Spleen (tissue), 11 donors: Measurements from ENCODE around the gene RDH12. TPM values are rescaled to one million over a fixed set of nuclear protein-coding genes. Genes with fewer than 3 reads are reported as not detected.

Experiments
- DNase-seq: peaks from one replicate; pipeline ENCODE4 v3.0.0-alpha.2; 2020
- H3K27ac ChIP-seq, 8 donors: fragments of 200-600 bp; sonication (generic) in 7 of 8; 1 replicate in 4 of 8; 2 replicates in 4 of 8; pipeline versions ENCODE4 v1.5.0 to v1.8.0; 2016 to 2021; ENCODE audit warnings: inconsistent platforms in 4 of 8, mild to moderate bottlenecking in 4 of 8, moderate library complexity in 1 of 8
- H3K27me3 ChIP-seq, 7 donors: fragments of 200-600 bp; sonication (generic) in 6 of 7; replicated peaks in 1 of 7; 1 replicate in 4 of 7; 2 replicates in 3 of 7; pipeline versions ENCODE4 v1.5.0 to v1.8.0; 2016 to 2021; ENCODE audit warnings: inconsistent platforms in 3 of 7, mild to moderate bottlenecking in 1 of 7
- H3K36me3 ChIP-seq, 6 donors: fragments of 200-600 bp; sonication (generic) in 5 of 6; 1 replicate in 4 of 6; 2 replicates in 2 of 6; pipeline versions ENCODE4 v1.5.0 to v1.8.0; 2016 to 2021; ENCODE audit warnings: inconsistent platforms in 2 of 6
- H3K4me1 ChIP-seq, 6 donors: fragments of 200-600 bp; sonication (generic) in 5 of 6; 1 replicate in 3 of 6; 2 replicates in 3 of 6; pipeline versions ENCODE4 v1.5.0 to v1.8.0; 2016 to 2021; ENCODE audit warnings: inconsistent platforms in 3 of 6
- H3K4me3 ChIP-seq, 8 donors: fragments of 200-600 bp; sonication (generic) in 7 of 8; 1 replicate in 4 of 8; 2 replicates in 4 of 8; pipeline versions ENCODE4 v1.5.0 to v1.8.0; 2016 to 2021; ENCODE audit warnings: inconsistent platforms in 4 of 8, mild to moderate bottlenecking in 4 of 8, moderate library complexity in 2 of 8
- H3K9me3 ChIP-seq, 8 donors: fragments of 200-600 bp; sonication (generic) in 7 of 8; 1 replicate in 4 of 8; 2 replicates in 4 of 8; pipeline versions ENCODE4 v1.5.0 to v1.8.0; 2016 to 2021; ENCODE audit warnings: inconsistent platforms in 4 of 8
- CTCF ChIP-seq, 11 experiments: fragments of 200-600 bp in 7 of 11; fragments of 450-650 bp in 4 of 11; sonication (generic) in 4 of 11; IDR thresholded peaks in 8 of 11; conservative IDR thresholded peaks in 3 of 11; 1 replicate in 7 of 11; 2 replicates in 4 of 11; pipeline versions ENCODE4 v1.4.0 to v1.8.0; 2016 to 2021; ENCODE audit warnings: antibody characterized with exemption in 11 of 11, inconsistent platforms in 4 of 11, mild to moderate bottlenecking in 1 of 11
- POLR2A ChIP-seq, 3 donors: fragments of 450-650 bp; IDR thresholded peaks; one replicate each; pipeline ENCODE4 v1.5.1; 2017; ENCODE audit warnings: antibody characterized with exemption in 3 of 3, mild to moderate bottlenecking in 1 of 3
- POLR2AphosphoS5 ChIP-seq, 3 donors: sonication (generic); formaldehyde crosslinking; IDR thresholded peaks; one replicate each; pipeline ENCODE4 v1.5.1; 2017; ENCODE audit warnings: antibody characterized with exemption in 3 of 3
- WGBS, 5 donors: extraction: QIAGEN DNeasy Blood & Tissue Kit in 3 of 5; methylation state at CpG; one replicate each; pipeline versions ENCODE4 v1.1.5 to v1.1.7; 2013 to 2018; 5-methylcytosine and 5-hydroxymethylcytosine counted together
- intact Hi-C: fragments of 100-400 bp; cut with DNase I; formaldehyde crosslinking; loops from one replicate; pipeline ENCODE4 v1.15.0; 2023; ENCODE audit warnings: low total_unique reads
- polyA plus RNA-seq, 3 donors: library from polyadenylated mRNA; stranded (reverse); fragments of 200-250 nt; gene quantifications; one replicate each; pipeline ENCODE4 v1.2.1, GENCODE V29; 2013
- total RNA-seq, 7 donors: library from RNA; depleted of rRNA in 3 of 7; stranded (reverse); fragments of >200 nt in 3 of 7; fragmentation: NEBNext Ultra II Directional in 4 of 7; extraction: Animal tissue kit (Norgen Biotek cat#: 25700) in 4 of 7; gene quantifications; one replicate each; pipeline versions ENCODE4 v1.1.0 to v1.2.1, GENCODE V29; 2016 to 2021
- donor health status: healthy with polysubstance abuse.
- donor health status: DM: no; HTN: no; CAD: no; lungs with moderate emphysema.
- donor health status: DM: no; HTN: no; CAD: no.
- donor health status: Bipolar disorder and iron deficiency.
- donor health status: healthy.
- donor health status: DM: no; HTN: no; CAD: no.
- donor health status: DM: yes; HTN: yes; CAD: no.

RDH12 gene
- total and polyA plus RNA-seq, 10 donors = 0.08 to 0.10 TPM; not detected in 8

GRCh38 chr14:67665868-67666267 is 35.8 kb upstream of the RDH12 start:
- no peak for DNase-seq
- H3K27ac ChIP-seq = no peak overlapping the region
- 72 to 86% (median 78%) methylated on average over 2 of the region's 2 CpGs for WGBS, 5 donors
- peaks cover 4 to 82% (median 44%) of the 10 kb centered on the region in 6 donors for H3K4me1 ChIP-seq
- H3K36me3 ChIP-seq = peaks cover 0 to 19% (median 5%) of the 10 kb centered on the region in 6 donors
- TF ChIP-seq POLR2AphosphoS5 (IDR thresholded peaks at IDR 0.05) (no peak), CTCF (IDR thresholded peaks at IDR 0.05 in 8 of 11, conservative IDR thresholded peaks at IDR 0.05 in 3 of 11) (no peak), POLR2A (IDR thresholded peaks at IDR 0.05) (no peak)
- H3K4me3 ChIP-seq = no peak overlapping the region
- intact Hi-C loops = loop anchor here (5.0 to 10.0 kb wide), 3 partner anchors 49 to 239 kb away; partner anchors contain the start of gene ARG2
- no peaks in the 10 kb centered on the region for H3K27me3 ChIP-seq
- no peaks in the 10 kb centered on the region for H3K9me3 ChIP-seq

GRCh38 chr14:67666750-67667449 is 34.8 kb upstream of the RDH12 start:
- H3K4me3 ChIP-seq = no peak overlapping the region
- H3K4me1 ChIP-seq = peaks cover 4 to 93% (median 53%) of the 10 kb centered on the region in 6 donors
- TF ChIP-seq POLR2AphosphoS5 (IDR thresholded peaks at IDR 0.05) (no peak), CTCF (IDR thresholded peaks at IDR 0.05 in 8 of 11, conservative IDR thresholded peaks at IDR 0.05 in 3 of 11) (peak; percentile 26 to 72 (median 63))
- peaks cover 0 to 8% (median 3%) of the 10 kb centered on the region in 6 donors for H3K36me3 ChIP-seq
- H3K9me3 ChIP-seq = no peaks in the 10 kb centered on the region
- 3 to 20% (median 15%) methylated on average over 1 of the region's 1 CpG for WGBS, 5 donors
- H3K27ac ChIP-seq = peak overlapping the region in 2 of 8 donors; percentile 26 to 50
- no peaks in the 10 kb centered on the region for H3K27me3 ChIP-seq
- intact Hi-C loops = loop anchor here (5.0 to 10.0 kb wide), 3 partner anchors 50 to 240 kb away; partner anchors contain the start of gene ARG2
- DNase-seq = no peak

- peaks cover 0 to 3% (median 0%) of the 10 kb centered on the region in 6 donors for H3K36me3 ChIP-seq
- H3K27ac ChIP-seq = no peak overlapping the region
- DNase-seq = no peak
- no peak overlapping the region for H3K4me3 ChIP-seq
- no peaks in the 10 kb centered on the region for H3K27me3 ChIP-seq
- intact Hi-C loops = loop anchor here (5.0 to 10.0 kb wide), 3 partner anchors 51 to 241 kb away; partner anchors contain the start of gene ARG2
- TF ChIP-seq CTCF (IDR thresholded peaks at IDR 0.05 in 8 of 11, conservative IDR thresholded peaks at IDR 0.05 in 3 of 11) = no peak
- TF ChIP-seq POLR2A (IDR thresholded peaks at IDR 0.05) = no peak
- no peak for TF ChIP-seq POLR2AphosphoS5 (IDR thresholded peaks at IDR 0.05)
- H3K9me3 ChIP-seq = no peaks in the 10 kb centered on the region
- H3K4me1 ChIP-seq = peaks cover 19 to 99% (median 69%) of the 10 kb centered on the region in 6 donors
Measured at GRCh38 chr14:67668559-67668958, 33.1 kb upstream of the RDH12 start.

GRCh38 chr14:67673451-67673850 is 28.2 kb upstream of the RDH12 start:
- 58 to 64% (median 63%) methylated on average over 5 of the region's 5 CpGs for WGBS, 5 donors
- Histone ChIP-seq H3K4me3 (peak overlapping the region; percentile 74 to 99 (median 96)), H3K27ac (peak overlapping the region in 1 of 8 donors; percentile 96), H3K9me3 (no peaks in the 10 kb centered on the region), H3K36me3 (peaks cover 0 to 14% (median 7%) of the 10 kb centered on the region in 6 donors), H3K27me3 (no peaks in the 10 kb centered on the region), H3K4me1 (peaks cover 20 to 68% (median 51%) of the 10 kb centered on the region in 6 donors)
- intact Hi-C loops = no loop called here
- TF ChIP-seq POLR2AphosphoS5 (IDR thresholded peaks at IDR 0.05) = no peak
- no peak for TF ChIP-seq POLR2A (IDR thresholded peaks at IDR 0.05)
- no peak for TF ChIP-seq CTCF (IDR thresholded peaks at IDR 0.05 in 8 of 11, conservative IDR thresholded peaks at IDR 0.05 in 3 of 11)
- DNase-seq = no peak
